Limb (tissue), 2 donors: ENCODE data around the gene ELFN2.
A peak's percentile ranks its signal among the peaks of the same experiment; 100 is the strongest.

Experiments used
- DNase-seq, 2 donors: peaks; one replicate each; pipeline ENCODE4 v3.0.0-alpha.2; 2016; ENCODE audit errors: extremely low spot score in 2 of 2

ELFN2 gene

DNA sequence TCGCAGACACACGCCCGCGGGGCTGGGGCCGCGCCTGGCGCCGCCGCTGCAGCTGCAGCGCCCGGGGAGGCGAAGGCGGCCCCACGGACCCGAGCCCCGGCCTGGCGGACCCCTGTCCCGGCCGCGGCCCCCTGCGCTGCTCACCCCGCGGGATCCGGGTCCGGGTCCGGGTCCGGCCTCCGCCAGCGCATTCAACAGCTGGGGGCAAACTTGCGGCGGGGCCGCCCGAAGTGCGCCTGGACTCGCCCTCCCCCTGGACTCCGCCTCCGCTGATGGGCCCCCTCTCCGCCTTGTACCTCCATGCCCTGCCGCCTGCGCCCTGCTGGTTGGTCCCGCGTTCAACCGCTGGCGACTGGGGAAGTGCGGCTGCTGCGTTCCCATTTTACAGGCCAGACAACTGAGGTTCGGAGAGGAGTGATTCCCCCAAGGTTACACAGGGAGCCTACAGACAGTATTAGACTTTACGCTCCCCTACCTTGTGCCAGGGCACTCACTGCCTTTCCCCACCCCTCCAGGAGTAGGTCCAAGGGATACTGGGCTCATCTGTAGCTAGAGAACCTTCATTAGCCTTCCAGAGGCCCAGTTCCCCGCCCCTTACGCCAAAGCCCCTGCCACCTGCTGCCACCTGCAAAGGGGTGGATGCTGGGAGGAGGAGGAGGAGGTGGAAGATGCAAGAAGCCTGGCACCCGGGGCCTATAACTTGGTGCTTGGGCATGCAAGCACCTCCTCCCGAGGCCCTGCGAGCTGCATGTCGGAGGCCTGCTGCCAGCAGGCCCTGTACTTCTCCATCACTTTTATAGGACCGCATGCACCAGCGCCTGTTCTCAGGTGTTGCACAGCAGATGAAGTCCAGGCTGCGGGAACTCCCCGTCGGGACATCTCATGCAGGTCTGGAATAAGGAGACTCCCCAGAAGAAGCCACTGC is 694 bp upstream of the ELFN2 start:
- DNase-seq, result peak in 1 of 2 donors; percentile 38

DNA sequence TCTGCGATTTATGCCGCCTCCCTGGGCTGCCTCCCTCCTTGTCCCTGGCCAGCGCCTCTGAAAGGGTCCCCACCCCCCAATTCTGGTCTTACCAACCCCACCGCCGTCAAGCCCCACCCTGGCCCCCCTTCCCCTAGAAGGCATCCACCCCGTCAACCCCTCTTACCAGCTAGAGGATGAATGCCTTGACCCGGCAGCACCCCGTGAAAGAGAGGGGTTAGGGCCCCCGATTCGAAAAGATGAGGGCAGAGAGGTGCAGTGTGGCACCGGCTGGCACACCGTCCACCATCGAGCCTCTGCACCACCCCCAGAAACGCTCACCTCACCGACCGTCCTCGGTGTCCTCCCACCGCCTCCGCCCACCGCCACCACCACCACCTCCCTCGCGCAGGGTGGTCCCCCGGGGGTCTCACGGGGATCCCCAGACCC is 559 bp downstream of the ELFN2 start:
- no peak for DNase-seq

DNA sequence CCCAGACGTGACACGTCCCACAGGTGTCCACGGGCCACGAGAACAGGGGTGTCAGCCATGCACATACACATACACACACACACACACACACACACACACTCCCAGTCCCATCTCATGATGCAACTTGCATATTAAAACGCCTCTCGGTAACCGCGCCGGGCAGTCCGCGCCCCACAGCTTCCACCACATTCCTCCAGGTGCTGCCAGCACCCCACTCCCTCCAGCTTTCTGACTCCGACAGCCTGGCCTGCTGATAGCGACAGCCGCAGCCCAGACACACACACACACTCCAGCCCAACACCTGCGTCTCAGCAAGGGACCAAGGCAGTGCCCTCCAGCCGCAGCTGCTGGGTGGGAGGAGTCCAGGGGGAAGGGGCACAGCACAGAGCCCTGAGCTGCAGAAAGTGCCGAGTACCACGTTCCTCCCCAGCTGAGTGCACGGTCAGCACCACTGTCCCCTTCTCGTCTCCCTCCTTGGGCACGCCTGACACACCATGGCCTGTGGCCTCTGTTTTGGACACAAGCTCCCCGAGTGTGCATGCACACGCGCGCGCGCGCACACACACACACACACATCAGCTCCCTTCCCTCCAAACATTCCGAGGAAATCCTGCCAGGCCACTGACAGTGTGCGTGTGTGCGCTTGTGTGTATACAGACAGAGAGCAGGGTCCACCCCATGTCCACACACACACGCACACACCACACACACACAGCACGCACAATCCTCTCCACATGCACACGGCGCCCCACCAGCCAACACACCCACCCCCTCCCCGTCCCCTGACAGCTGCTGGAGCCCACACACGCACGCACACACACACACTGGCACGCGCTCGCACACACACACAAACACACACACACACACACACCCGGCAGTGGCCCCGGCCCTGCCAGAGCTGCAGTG is 1.2 kb downstream of the ELFN2 start:
- DNase-seq, result peak in 1 of 2 donors; percentile 68

DNA sequence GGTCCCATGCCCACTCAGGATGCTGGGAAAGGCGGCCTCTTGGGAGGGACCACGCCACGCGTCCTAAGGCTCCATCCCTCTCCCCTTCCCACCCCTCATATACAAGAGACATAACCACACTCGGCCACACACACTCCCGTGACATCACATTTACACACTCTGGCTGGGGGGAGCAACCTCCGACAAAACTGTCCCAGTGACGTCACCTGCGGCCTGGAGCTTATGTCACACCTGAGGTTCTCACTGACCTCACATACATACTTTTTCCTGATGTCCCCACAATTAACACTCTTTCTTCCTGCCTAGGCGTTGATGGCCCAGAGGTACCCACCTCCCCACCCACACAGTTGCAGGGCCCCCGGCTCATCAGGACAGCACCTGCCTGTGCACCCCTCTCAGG is 1.9 kb downstream of the ELFN2 start:
- DNase-seq, result peak in 1 of 2 donors; percentile 17

DNA sequence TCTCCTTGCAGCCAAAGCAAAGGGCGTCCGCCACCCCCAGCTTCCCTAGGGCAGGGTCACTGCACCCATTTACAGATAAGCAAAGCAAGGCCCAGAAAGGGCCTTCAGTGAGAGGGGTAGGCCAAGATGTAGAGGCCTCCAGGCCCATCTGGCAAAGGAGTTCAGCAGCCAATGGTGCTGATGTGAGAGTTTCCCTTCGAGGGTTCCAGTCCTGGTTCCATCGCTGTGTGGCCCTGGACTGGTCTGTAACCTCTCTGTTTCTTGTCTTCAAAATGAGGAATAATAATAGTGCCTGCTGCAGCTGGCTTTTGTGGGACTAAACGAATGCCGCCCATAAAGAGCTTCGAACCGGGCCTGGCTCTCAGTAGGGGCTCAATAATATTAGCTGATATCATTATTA is 4.0 kb downstream of the ELFN2 start:
- DNase-seq, result peak in 1 of 2 donors; percentile 14

DNA sequence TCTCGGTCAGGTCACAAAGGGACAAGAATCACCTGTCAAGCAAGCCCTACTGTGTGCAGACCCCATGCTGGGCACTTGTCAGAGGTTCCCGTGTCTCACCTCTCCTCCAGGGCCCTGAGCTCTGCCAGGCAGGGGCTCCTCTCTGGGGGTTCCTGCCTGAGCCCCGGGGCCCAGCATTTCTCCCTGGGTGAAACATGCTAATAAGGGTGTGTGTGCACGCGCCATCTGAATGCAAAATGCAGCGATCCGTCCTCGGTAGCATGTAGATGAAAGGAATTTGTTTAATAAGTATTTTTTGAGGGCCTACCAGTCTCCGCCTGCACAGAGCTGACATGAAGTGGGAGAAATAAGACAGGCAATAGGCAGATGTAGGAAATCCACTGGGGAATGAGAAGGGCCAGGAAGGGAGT is 5.8 kb downstream of the ELFN2 start:
- no peak for DNase-seq

DNA sequence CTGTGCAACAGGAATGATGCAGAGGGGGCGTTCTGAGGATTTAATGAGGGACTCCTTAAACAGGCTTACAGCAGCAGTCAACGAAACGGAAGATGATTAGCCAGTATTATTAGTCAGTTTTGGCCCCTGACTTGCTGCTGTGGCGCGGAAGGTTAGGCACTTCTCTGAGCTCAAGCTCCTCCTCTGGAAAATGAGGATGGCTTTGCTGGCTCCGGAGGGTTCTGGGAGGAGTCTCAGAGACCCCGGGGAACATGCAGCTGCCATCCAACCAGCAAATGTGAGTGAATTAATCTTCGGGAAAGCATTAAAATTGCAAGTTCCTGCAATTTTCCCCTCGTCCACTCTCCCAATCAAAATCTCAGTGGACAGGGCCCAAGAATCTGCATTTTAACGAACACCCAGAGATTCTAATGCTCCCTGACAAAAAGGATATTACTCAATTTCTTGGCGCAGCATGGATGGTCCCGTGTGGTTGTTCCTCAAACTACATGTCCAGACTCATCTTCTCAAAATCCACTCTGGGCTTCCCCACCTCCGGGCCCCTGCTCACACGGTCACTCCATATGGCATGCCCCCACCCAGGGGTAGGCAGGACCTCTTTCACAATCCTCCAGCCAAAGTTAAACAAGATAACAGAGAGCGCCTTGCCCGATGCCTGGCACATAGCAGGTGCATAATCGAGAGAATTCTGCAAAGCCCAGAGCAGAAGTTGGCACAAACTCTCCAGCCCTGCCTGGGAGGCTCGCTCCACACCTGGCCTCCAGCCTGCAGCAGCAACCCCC is 6.4 kb downstream of the ELFN2 start:
- DNase-seq, result peak in 1 of 2 donors; percentile 44

DNA sequence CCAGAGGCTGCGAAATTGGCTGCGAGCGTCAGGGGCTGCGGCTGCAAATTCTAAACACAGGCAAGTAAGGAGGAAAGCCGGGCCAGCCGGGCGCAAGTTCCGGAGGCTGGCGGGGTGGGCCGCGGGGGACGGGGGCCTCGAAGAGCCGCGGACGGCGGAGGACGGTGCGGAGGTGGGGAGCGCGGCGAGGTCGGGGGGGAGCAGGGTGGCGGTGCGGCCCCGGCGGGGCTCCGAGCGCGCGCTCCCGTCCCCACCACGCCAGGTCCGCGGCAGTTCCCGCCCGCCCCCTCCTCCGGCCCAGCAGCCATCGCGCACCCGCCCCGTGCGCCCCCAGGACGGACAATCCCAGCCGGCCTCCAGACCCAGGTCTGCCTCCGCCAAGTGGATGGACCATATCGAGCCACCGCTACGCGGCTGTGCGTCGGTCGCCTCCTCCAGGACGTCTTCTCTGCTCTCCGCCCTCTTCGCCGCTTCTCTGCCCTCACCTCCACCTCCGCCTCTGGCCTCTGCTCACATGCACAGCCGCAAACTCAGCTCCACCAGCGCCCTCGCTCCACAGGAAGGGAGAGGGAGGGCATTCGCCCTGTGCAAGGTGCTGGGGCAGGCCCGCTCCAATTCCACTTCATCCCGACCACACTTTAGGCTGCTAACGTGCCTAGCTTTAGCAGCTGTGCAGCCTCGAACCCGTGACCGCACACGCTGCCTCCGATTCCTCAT is 7.2 kb downstream of the ELFN2 start:
- no peak for DNase-seq

DNA sequence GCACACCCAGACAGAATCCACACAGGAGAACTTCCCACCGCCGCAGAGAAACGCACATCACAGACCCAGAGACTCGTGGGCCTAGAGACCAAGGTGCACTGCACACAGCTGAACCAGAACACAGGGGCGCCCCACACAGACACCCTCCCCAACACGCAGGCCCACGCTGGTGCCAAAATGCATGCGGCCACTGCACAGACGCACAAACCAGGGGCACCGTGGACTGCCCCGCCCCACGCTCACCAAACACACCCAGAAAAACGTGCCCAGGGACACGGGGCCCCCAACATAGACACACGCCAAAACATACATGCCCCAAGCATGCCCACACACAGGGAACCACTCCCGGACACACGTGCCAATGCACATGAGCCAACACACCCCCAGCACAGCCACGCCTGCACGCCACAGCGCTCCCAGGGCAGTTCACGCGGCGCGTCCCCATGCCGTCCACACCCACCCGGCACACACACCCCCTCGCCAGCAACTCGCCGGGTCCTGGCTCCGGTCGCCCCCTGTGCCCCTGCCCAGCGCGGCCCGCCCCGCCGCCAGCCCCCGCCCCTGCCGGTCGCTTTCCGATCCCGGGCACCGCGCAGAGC is 7.8 kb downstream of the ELFN2 start:
- DNase-seq, result no peak

DNA sequence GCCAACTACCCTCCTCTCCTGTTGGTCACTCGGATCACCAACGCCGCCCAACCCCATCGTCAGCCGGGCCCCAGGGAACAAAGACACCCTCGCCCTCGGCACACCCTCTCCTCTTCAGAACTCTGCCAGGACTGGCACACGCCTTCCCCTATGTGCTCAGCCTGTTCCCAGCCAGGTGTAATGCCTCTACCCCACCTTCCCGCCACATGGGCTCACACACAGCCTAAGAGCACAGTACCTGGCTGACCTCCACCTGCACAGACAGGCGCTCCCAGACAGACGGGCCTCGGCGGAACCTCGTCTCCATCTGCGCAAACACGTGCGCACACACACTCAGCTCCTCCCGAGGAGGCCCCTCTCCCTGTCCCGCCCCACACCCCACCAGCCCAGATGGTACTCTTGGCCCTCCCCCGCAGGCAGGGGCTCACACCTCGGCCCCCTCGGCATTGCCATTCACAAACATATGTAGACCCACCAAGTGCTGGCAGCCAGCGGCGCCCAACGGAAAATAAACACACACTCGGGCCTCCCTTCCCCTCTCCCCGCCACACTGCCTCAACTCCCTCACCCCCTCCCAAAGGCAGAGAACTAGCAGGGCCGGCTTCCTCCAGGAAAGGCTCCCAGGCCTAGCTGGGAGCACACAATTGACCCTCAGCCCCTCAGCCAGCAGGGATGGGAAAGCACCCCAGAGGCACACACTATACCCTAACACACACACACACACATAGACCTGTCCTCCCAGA is 8.5 kb downstream of the ELFN2 start:
- no peak for DNase-seq

DNA sequence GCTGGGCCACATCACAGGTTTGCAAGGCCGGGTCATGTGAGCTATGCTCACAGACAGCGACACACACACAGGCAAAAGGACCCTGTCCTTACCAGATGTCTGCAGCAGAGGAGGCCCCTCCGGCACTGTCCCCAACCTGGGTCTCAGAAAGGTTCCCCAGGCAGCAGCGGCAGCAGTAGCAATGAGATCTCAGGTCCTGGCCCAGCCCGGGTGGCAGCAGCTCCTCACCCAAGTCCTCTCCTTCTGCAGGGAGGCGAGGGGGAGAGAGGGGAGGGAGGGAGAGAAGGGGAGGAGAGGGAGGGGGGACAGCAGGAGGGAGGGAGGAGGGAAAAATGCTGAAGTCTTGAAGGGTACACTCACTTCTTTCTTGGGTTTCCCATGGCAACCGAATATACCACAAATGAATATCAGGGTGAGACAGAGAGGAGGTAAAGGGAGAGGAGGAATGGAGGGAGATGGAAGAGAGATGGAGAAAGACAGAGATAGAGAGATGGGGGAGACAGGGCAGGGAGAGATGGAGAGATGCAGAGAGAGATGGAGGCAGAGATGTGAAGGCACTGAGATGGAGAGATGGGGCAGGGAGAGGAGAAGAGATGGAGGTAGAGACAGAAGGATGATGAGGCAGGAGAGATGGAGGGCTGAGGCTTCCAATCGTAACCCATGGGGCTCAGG is 9.5 kb downstream of the ELFN2 start:
- no peak for DNase-seq

DNA sequence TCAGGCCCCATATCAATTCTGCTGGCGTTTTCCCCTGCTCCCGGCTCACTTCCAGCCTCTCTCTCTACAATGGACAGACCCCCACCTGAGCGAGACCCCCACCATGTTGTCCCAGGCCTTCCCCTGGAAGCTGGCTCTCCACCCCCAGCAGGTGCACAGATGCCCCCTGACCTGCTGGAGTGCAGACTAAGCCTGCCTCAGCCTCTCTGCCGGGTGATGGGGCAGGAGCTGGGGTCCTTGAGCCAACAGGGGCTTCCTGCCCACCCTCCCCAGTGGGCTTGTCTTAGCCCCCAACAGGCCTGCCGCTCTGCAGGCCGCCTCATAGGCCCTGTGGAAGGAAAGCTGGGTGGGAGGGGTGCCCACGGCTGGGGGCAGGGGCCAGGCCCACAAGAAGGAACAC is 10.0 kb downstream of the ELFN2 start:
- no peak for DNase-seq

DNA sequence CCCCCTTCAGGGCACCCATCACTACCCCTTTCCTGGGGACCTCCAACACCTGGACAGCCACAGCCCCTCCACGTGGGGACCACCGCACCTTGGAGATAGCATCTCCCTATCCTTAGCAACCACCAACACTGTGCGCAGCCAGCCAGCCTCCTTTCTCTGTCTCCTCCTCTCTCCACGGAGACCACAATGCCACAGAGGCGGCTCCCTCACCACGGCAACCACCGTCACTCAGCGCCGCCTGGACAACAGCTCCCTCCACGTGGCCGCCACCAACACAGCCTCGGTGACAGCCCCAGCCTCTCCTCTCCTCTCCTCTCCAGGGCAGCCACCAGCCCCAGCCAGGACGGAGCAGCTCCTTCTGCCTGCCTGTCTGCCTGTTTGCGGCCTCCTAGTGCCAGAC is 10.5 kb downstream of the ELFN2 start:
- no peak for DNase-seq

DNA sequence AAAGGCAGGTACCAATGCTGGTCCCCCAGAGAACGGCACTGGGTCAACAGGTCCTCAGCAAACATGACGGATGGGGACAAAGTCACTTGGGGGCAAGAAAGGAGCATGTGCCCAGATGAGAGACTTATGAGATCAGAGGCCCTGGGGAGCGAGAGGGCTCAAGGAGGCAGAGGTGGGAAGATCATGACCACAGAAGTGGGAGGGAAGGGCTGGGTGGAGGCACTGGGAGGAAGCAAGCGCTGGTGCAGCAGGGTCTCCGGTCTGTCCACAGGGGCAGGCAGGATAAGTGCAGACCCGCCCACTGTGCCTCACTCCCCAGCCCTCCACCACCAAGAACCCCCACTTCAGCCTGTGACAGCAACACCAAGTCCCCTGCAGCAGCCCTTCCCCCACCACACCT is 10.9 kb downstream of the ELFN2 start:
- DNase-seq, result no peak

DNA sequence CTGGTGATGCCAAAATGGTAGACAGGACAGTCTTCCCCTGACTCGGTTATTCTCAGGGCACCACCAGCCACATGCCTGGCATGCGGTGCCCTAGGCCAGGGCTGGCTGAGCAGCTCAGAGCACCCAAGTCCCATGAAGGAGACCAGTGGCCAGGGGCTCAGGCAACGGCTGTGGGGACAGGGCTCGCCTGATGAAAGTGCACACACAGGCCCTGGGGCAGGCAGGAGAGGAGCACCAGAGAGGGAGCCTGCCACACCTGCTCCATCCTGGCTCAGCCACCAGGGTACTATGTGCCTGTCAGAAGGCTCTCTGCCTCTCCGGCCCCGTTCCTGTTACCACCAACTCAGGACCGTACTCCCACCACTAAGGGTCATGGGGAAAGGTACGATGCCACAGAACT is 12.1 kb downstream of the ELFN2 start:
- DNase-seq, result no peak

DNA sequence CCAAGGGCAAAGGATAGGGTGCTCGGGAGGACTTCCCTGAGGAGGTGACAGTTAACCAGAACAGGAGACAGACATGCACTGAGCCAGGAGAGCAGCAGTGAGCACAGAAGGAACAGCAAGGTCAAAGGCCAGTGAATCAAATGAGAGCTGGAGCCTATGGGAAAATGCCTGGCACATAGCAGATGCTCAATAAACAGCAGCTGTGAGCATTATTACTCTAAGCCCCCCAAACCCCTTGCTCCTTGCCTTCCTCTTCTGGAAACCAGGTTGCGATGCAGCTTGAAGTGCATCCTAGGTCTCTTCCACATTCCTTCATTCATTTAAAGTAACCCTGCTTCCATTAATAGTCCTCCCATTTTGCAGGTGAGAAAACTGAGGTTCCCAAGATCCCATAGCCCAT is 13.0 kb downstream of the ELFN2 start:
- no peak for DNase-seq

DNA sequence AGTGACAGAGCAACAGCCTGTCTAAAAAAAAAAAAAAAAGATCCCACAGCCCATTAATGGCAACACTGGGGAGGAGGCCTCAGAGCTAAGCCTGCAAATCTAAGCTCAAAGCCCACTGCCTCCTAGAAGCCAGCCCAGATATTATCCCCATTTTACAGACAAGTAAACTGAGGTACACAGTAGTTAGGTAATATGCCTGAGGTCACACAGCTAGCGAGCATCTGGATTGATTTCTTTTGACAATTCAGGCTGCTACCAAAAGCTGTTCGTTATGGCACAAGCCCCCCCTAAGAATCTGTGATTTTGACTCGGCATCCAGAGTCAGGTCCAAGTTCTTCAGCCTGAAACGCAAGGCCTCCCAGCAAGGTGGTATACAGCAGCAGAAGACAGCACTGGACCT is 13.7 kb downstream of the ELFN2 start:
- DNase-seq, result no peak

DNA sequence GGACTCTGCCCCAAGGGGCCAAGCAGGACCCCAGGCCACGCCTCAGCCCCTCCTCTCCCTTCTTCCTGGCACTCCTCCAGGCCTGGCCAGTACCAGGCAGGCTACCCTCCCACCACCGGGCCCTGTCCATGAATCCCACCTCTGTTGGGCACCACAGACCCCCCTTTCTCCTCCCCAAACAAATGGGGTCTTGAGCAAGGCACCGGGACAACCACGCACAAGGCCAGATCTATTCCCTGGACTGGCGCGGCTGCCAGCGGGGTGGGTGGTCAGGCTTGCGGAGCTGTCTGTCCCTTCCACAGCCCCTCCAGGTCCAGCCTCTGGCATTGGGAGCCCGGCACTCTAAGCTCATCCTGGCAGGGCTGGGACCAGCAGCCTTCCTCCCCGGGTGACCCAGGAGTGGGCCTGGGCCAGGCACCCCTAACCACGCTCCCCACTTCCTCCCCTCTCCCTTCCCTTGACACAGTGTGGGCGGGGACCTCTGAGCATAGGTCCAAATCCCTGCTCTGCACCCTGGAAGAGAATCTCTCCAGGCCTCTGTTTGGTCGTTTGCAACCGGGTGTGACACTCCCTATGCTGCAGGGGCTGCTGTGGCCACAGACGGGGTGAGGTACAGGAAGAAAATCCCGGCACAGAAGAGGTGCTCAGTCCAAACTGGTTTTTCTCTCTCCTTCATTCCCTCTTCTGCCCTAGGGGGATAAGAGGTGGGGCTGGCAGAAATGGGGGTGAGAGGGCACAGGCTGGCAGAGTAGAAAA is 14.6 kb downstream of the ELFN2 start:
- peak in 1 of 2 donors; percentile 72 for DNase-seq
